Loucy (cell line): ENCODE results near the gene PALLD.

ENCODE experiments used
- CTCF ChIP-seq: fragments of 200-600 bp; sonication (generic); conservative IDR thresholded peaks from 2 replicates; pipeline ENCODE4 v1.5.1; 2014; ENCODE audit warnings: mild to moderate bottlenecking, antibody characterized with exemption, low read length
- EZH2phosphoT487 ChIP-seq: fragments of 200-600 bp; IDR thresholded peaks from 2 replicates; pipeline ENCODE4 v1.6.1; 2018; ENCODE audit warnings: antibody characterized with exemption, mild to moderate bottlenecking, moderate library complexity, borderline replicate concordance

GRCh38 chr4:168695288-168695687 lies 198.4 kb downstream of the PALLD start:
- no peak for TF ChIP-seq CTCF
- TF ChIP-seq EZH2phosphoT487 = no peak
